Breast epithelium (tissue), 4 donors: ENCODE measurements around the gene AATK. TPM values are rescaled to one million over a fixed set of nuclear protein-coding genes. Genes with fewer than 3 reads are reported as not detected.

Experiments
- DNase-seq, 2 donors: peaks; one replicate each; pipeline ENCODE4 v3.0.0-alpha.2; 2019; ENCODE audit warnings: low spot score in 2 of 2
- H3K27ac ChIP-seq, 2 donors: fragments of 200-600 bp; sonication (generic) in 1 of 2; one replicate each; pipeline ENCODE4 v1.5.1; 2016 to 2019; ENCODE audit warnings: mild to moderate bottlenecking in 1 of 2
- H3K27me3 ChIP-seq, 2 donors: fragments of 200-600 bp; sonication (generic) in 1 of 2; one replicate each; pipeline versions ENCODE4 v1.5.1 to v1.6.0; 2017 to 2019; ENCODE audit warnings: control low read depth in 1 of 2, mild to moderate bottlenecking in 1 of 2
- H3K36me3 ChIP-seq: fragments of 200-600 bp; one replicate; pipeline ENCODE4 v1.5.1; 2019
- H3K4me1 ChIP-seq, 2 donors: fragments of 200-600 bp; sonication (generic); one replicate each; pipeline ENCODE4 v1.5.1; 2016 to 2019; ENCODE audit warnings: control low read depth in 1 of 2
- H3K4me3 ChIP-seq, 3 donors: fragments of 200-600 bp; sonication (generic); 1 replicate in 2 of 3; 2 replicates in 1 of 3; pipeline ENCODE4 v1.5.1; 2016 to 2019; ENCODE audit warnings: mild to moderate bottlenecking in 3 of 3, moderate library complexity in 2 of 3
- H3K9me3 ChIP-seq, 2 donors: fragments of 200-600 bp; sonication (generic) in 1 of 2; one replicate each; pipeline ENCODE4 v1.5.1; 2016 to 2019; ENCODE audit warnings: control low read depth in 1 of 2
- POLR2A ChIP-seq: fragments of 450-650 bp; IDR thresholded peaks from one replicate; pipeline ENCODE4 v1.6.1; 2016; ENCODE audit warnings: antibody characterized with exemption, mild to moderate bottlenecking, moderate library complexity
- POLR2AphosphoS5 ChIP-seq, 3 donors: sonication (generic); formaldehyde crosslinking; IDR thresholded peaks; one replicate each; pipeline ENCODE4 v1.6.1; 2017; ENCODE audit warnings: antibody characterized with exemption in 3 of 3
- intact Hi-C: fragments of 100-400 bp; cut with DNase I; formaldehyde crosslinking; loops from one replicate; pipeline ENCODE4 v1.15.1; 2023; ENCODE audit warnings: low total_unique reads
- total RNA-seq, 3 donors: library from RNA; depleted of rRNA; stranded (reverse); fragments of >200 nt; gene quantifications; one replicate each; pipeline ENCODE4 v1.1.0, GENCODE V29; 2016
- TF ChIP-seq, protein P1 (sequence below), 3 donors: fragments of 450-650 bp; IDR thresholded peaks; one replicate each; pipeline ENCODE4 v1.5.1; 2016 to 2017; ENCODE audit warnings: antibody characterized with exemption in 3 of 3, mild to moderate bottlenecking in 3 of 3, moderate library complexity in 3 of 3

Gene AATK
- total RNA-seq, 3 donors from 2014 or later = under 0.01 to 0.98 (median 0.73) TPM

DNA sequence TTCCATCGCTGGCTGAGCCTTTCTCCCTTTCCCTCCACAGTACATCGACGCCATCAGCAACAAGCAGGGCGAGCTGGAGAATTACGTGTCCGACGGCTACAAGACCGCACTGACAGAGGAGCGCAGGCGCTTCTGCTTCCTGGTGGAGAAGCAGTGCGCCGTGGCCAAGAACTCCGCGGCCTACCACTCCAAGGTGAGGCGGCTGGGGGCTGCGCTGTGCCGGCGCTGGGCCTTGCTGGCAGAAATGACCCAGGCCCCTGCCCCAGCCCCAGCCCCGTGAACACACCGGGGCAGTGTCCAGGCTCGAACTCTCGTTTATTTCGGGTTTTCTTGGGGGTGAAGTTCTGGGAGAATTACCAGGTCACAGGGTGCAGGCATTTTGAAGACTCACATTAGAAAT is 66.1 kb downstream of the AATK start:
- Histone ChIP-seq H3K36me3 (no peaks in the 10 kb centered on the region), H3K27me3 (no peaks in the 10 kb centered on the region), H3K9me3 (no peaks in the 10 kb centered on the region), H3K4me1 (peaks cover 8 to 19% of the 10 kb centered on the region in 2 donors), H3K4me3 (no peak overlapping the region), H3K27ac (no peak overlapping the region)
- TF ChIP-seq, protein P1, sequence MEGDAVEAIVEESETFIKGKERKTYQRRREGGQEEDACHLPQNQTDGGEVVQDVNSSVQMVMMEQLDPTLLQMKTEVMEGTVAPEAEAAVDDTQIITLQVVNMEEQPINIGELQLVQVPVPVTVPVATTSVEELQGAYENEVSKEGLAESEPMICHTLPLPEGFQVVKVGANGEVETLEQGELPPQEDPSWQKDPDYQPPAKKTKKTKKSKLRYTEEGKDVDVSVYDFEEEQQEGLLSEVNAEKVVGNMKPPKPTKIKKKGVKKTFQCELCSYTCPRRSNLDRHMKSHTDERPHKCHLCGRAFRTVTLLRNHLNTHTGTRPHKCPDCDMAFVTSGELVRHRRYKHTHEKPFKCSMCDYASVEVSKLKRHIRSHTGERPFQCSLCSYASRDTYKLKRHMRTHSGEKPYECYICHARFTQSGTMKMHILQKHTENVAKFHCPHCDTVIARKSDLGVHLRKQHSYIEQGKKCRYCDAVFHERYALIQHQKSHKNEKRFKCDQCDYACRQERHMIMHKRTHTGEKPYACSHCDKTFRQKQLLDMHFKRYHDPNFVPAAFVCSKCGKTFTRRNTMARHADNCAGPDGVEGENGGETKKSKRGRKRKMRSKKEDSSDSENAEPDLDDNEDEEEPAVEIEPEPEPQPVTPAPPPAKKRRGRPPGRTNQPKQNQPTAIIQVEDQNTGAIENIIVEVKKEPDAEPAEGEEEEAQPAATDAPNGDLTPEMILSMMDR (IDR thresholded peaks at IDR 0.05) = no peak
- TF ChIP-seq POLR2AphosphoS5 (IDR thresholded peaks at IDR 0.05) = no peak
- TF ChIP-seq POLR2A = no peak
- no peak for DNase-seq
- intact Hi-C loops = no loop called here

DNA sequence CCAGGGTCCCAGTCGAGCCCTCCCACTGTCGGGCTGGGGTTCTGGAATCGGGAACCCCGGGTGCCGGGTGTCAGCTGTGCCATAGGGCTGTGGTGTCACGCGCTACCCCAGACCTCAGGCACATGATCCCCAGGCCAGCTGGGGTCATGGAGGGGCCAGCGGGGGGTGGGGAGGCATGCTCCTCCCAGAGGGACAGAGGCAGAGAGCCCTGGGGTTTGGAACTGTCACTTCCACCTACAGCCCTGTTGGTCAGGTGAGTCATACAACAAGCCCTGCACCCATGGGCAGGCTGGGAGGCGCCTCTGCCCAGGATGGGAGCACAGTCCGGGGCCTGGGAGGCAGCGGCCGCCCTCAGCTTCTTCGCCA is 68.1 kb downstream of the AATK start:
- peak overlapping the region in 1 of 2 donors; percentile 81 for H3K27ac ChIP-seq
- H3K27me3 ChIP-seq = no peaks in the 10 kb centered on the region
- H3K36me3 ChIP-seq = no peaks in the 10 kb centered on the region
- no peaks in the 10 kb centered on the region for H3K9me3 ChIP-seq
- peaks cover 12 to 25% of the 10 kb centered on the region in 2 donors for H3K4me1 ChIP-seq
- DNase-seq = no peak
- intact Hi-C loops = no loop called here
- no peak for TF ChIP-seq POLR2AphosphoS5 (IDR thresholded peaks at IDR 0.05)
- TF ChIP-seq POLR2A = no peak
- TF ChIP-seq, protein P1 (IDR thresholded peaks at IDR 0.05) = no peak
- H3K4me3 ChIP-seq = peak overlapping the region in 1 of 3 donors; percentile 29

DNA sequence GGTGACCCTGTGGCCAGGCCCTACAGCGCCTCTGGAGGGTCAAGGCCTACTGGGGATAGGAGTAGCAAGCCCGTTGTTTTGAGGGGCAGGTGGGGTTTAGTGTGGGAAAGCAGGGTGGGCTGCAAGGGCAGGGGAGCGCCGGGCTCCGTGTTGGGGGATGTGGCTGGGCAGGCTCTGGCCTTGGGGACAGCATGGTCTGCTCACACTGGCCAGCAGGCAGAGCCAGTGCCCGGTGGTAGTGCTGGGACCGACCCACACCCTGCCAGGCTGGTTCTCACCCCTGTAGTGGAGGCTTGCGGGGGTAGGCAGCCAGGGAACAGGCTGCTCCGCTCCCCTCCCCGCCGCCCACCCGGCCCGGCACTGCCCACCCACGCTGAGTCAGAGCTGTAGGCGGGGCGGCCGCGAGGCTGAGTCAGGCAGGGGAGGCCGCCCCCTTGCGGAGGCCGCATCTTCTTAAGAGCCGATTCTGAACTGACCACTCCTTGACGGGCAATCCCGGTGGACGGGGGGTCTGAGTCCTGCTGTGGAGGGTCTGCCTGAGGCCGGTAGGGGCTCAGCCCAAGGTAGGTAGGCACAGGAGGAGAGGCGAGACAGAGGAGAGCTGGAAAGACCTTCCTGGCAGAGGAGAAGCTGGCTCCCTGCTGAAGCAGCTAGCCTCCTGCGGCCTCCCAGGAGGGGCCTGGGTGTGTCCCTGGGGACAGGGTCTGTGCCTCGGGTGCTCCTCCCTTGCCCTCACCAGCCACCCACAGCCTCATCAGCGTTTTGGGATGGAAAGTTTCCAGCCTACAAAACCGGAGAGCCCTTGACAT is 68.7 kb downstream of the AATK start:
- peak overlapping the region in 2 of 3 donors; percentile 29 to 46 for H3K4me3 ChIP-seq
- no peaks in the 10 kb centered on the region for H3K9me3 ChIP-seq
- no peaks in the 10 kb centered on the region for H3K36me3 ChIP-seq
- DNase-seq = peak in 1 of 2 donors; percentile 57
- peak overlapping the region; percentile 77 to 81 for H3K27ac ChIP-seq
- H3K4me1 ChIP-seq = peaks cover 12 to 25% of the 10 kb centered on the region in 2 donors
- no peaks in the 10 kb centered on the region for H3K27me3 ChIP-seq
- TF ChIP-seq POLR2AphosphoS5 (IDR thresholded peaks at IDR 0.05) (peak in 1 of 3 donors; percentile 14), POLR2A (no peak)
- TF ChIP-seq, protein P1 (IDR thresholded peaks at IDR 0.05) = peak; percentile 41 to 70 (median 64)
- intact Hi-C loops = no loop called here

DNA sequence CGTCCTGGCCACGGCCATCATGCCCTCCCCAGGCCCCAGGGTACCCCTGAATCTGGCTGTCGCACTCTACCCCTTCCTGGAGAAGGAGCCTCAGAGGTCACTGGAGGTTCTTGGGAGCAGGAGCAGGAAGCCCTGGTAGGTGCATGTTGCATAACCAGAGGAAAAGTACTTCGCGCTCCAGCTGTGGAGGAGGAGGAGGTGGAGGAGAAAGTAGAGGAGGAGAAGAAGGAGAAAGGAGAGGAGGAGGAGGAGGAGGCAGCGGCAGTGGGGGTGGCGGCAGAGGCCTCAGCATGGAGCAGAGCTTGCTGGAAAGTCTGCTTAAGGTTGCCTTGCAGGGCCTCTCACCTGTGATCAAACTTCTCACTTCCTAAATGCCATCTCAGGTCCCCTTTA is 69.3 kb downstream of the AATK start:
- no peaks in the 10 kb centered on the region for H3K36me3 ChIP-seq
- DNase-seq = no peak
- intact Hi-C loops = no loop called here
- no peaks in the 10 kb centered on the region for H3K27me3 ChIP-seq
- H3K4me1 ChIP-seq = peaks cover 12 to 25% of the 10 kb centered on the region in 2 donors
- no peak overlapping the region for H3K4me3 ChIP-seq
- H3K9me3 ChIP-seq = no peaks in the 10 kb centered on the region
- no peak for TF ChIP-seq POLR2AphosphoS5 (IDR thresholded peaks at IDR 0.05)
- H3K27ac ChIP-seq = peak overlapping the region; percentile 77 to 81

DNA sequence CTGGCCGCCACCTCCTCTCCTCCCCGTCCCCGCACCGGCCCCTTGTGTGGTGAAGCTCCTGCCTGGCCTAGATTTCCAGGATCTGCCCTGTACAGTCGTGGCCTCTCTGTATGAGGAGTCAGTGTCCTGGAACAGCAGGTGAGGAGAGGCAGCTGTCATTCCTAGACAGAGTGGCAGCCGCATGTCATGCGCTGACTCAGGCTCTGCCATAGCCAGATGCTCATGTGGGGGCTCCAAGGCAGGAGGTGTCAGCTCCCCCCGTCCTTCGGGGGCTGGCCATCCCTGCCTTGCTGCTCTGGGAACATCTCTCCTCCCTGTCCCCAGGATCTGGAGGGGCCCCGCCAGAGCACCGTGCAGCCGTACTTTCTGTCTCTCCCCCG is 70.6 kb downstream of the AATK start:
- intact Hi-C loops = no loop called here
- peak overlapping the region; percentile 81 to 94 for H3K27ac ChIP-seq
- peaks cover 12 to 25% of the 10 kb centered on the region in 2 donors for H3K4me1 ChIP-seq
- H3K27me3 ChIP-seq = no peaks in the 10 kb centered on the region
- DNase-seq = no peak
- peak overlapping the region in 1 of 3 donors; percentile 41 for H3K4me3 ChIP-seq
- no peaks in the 10 kb centered on the region for H3K36me3 ChIP-seq
- no peak for TF ChIP-seq POLR2A
- TF ChIP-seq, protein P1 (IDR thresholded peaks at IDR 0.05) = no peak
- TF ChIP-seq POLR2AphosphoS5 (IDR thresholded peaks at IDR 0.05) = no peak
- no peaks in the 10 kb centered on the region for H3K9me3 ChIP-seq
